Tibial nerve (tissue), 4 donors: ENCODE results near the gene PNPLA3.

Source experiments
- EP300 ChIP-seq, 2 donors: sonication (generic); formaldehyde crosslinking; IDR thresholded peaks; one replicate each; pipeline ENCODE4 v1.6.1; 2017; ENCODE audit warnings: antibody characterized with exemption in 2 of 2, mild to moderate bottlenecking in 1 of 2
- POLR2A ChIP-seq, 2 donors: fragments of 450-650 bp; IDR thresholded peaks; one replicate each; pipeline ENCODE4 v1.6.1; 2017; ENCODE audit warnings: antibody characterized with exemption in 2 of 2, mild to moderate bottlenecking in 2 of 2, moderate library complexity in 2 of 2
- TF ChIP-seq, protein P1 (sequence below), 5 experiments: fragments of 200-600 bp in 3 of 5; fragments of 450-650 bp in 2 of 5; sonication (generic) in 3 of 5; IDR thresholded peaks; one replicate each; pipeline ENCODE4 v1.5.1; 2016 to 2019; ENCODE audit warnings: antibody characterized with exemption in 5 of 5, mild to moderate bottlenecking in 3 of 5, moderate library complexity in 2 of 5

DNA sequence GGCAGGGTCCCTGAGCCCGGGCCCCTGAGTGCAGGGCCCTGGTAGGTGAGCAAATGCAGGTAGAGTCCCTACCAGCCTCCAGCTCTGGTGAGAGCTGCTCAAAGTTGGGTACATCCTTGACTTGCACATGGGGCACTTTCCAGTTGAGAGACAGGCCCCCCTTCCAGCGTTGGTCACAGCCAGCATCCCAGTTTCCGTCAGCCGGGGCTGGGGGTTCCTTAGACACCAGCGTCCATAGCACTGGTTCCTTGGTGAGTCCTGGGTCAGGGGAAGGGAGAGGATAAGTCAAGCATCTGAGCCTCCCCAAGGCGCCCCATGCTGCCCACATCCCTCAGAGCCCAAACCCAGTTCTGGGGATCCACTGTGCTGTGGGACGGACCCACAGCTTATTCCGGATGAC, 37.4 kb upstream of the PNPLA3 start:
- TF ChIP-seq POLR2A (IDR thresholded peaks at IDR 0.05), result no peak
- TF ChIP-seq EP300 (IDR thresholded peaks at IDR 0.05), result no peak
- TF ChIP-seq, protein P1, sequence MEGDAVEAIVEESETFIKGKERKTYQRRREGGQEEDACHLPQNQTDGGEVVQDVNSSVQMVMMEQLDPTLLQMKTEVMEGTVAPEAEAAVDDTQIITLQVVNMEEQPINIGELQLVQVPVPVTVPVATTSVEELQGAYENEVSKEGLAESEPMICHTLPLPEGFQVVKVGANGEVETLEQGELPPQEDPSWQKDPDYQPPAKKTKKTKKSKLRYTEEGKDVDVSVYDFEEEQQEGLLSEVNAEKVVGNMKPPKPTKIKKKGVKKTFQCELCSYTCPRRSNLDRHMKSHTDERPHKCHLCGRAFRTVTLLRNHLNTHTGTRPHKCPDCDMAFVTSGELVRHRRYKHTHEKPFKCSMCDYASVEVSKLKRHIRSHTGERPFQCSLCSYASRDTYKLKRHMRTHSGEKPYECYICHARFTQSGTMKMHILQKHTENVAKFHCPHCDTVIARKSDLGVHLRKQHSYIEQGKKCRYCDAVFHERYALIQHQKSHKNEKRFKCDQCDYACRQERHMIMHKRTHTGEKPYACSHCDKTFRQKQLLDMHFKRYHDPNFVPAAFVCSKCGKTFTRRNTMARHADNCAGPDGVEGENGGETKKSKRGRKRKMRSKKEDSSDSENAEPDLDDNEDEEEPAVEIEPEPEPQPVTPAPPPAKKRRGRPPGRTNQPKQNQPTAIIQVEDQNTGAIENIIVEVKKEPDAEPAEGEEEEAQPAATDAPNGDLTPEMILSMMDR (IDR thresholded peaks at IDR 0.05), result no peak
